Neural progenitor cell (in vitro differentiated cells): ENCODE data around the gene TAAR6.

Experiments
- CTCF ChIP-seq: fragments of 200-600 bp; sonication (generic); IDR thresholded peaks from 2 replicates; pipeline ENCODE4 v1.5.1; 2017; ENCODE audit warnings: antibody characterized with exemption, mild to moderate bottlenecking
- EZH2 ChIP-seq: fragments of 200-600 bp; sonication (generic); IDR thresholded peaks from 2 replicates; pipeline ENCODE4 v1.6.1; 2017; ENCODE audit warnings: antibody characterized with exemption, mild to moderate bottlenecking, moderate library complexity

- TF ChIP-seq CTCF (no peak), EZH2 (no peak)
These were observed 1.7 kb downstream of the TAAR6 start for GRCh38 chr6:132571774-132572173.
